SK-N-SH (cell line): Measurements from ENCODE around the gene PCED1B.

Experiments
- CTCF ChIP-seq: fragments of 200-600 bp; sonication (generic); IDR thresholded peaks from 2 replicates; pipeline ENCODE4 v1.6.1; 2017; ENCODE audit warnings: antibody characterized with exemption, mild to moderate bottlenecking, moderate library complexity
- EP300 ChIP-seq, 2 experiments: IDR thresholded peaks; 2 replicates each; pipeline versions ENCODE4 v1.4.0 to v1.6.1; 2012; ENCODE audit warnings: borderline replicate concordance in 1 of 2, low read depth in 1 of 2, low read length in 1 of 2
- EZH2phosphoT487 ChIP-seq: fragments of 200-600 bp; sonication (generic); IDR thresholded peaks from 2 replicates; pipeline ENCODE4 v1.6.1; 2017; ENCODE audit warnings: low read depth, mixed run types, mild to moderate bottlenecking, antibody characterized with exemption, moderate library complexity, borderline replicate concordance
- JUND ChIP-seq: IDR thresholded peaks from 2 replicates; pipeline ENCODE4 v1.4.0; 2012
- POLR2AphosphoS5 ChIP-seq: IDR thresholded peaks from 2 replicates; pipeline ENCODE4 v1.6.1; 2012; ENCODE audit warnings: low read depth, low read length
- REST ChIP-seq: IDR thresholded peaks from 2 replicates; pipeline ENCODE4 v1.6.1; 2012; ENCODE audit warnings: mild to moderate bottlenecking, low read depth, low read length, moderate library complexity
- SMC3 ChIP-seq: IDR thresholded peaks from 2 replicates; pipeline ENCODE4 v1.6.1; 2012; ENCODE audit warnings: low read depth, low read length, improper control_type of control experiment
- TAF1 ChIP-seq: IDR thresholded peaks from 2 replicates; pipeline ENCODE4 v1.6.1; 2012; ENCODE audit warnings: low read depth, mild to moderate bottlenecking, low read length, moderate library complexity, borderline replicate concordance
- TEAD4 ChIP-seq: IDR thresholded peaks from 2 replicates; pipeline ENCODE4 v1.4.0; 2012; ENCODE audit warnings: mild to moderate bottlenecking, borderline replicate concordance; ENCODE audit not compliant: insufficient read depth
- USF1 ChIP-seq: IDR thresholded peaks from 2 replicates; pipeline ENCODE4 v1.4.0; 2012; ENCODE audit warnings: low read depth, borderline replicate concordance
- USF2 ChIP-seq: fragments of 150-350 bp; IDR thresholded peaks from 2 replicates; pipeline ENCODE4 v1.6.1; 2017; ENCODE audit warnings: antibody characterized with exemption, low read length, low read depth, borderline replicate concordance
- ZBTB33 ChIP-seq: IDR thresholded peaks from 2 replicates; pipeline ENCODE4 v1.4.0; 2012; ENCODE audit warnings: low read depth, borderline replicate concordance

GRCh38 chr12:47110011-47110541 is 30.7 kb downstream of the PCED1B start:
- TF ChIP-seq TEAD4 (no peak), CTCF (no peak), USF1 (no peak), SMC3 (no peak), EP300 (IDR thresholded peaks at IDR 0.05; ENCODE audit: borderline replicate concordance in 1 of 2, low read depth in 1 of 2, low read length in 1 of 2) (no peak), POLR2AphosphoS5 (no peak), EZH2phosphoT487 (no peak), REST (no peak), JUND (no peak), ZBTB33 (no peak), TAF1 (no peak), USF2 (no peak)
